ENCODE results near the gene CSN1S1. TPM values are rescaled to one million over a fixed set of nuclear protein-coding genes. Genes with fewer than 3 reads are reported as not detected.

CSN1S1 gene, protein sequence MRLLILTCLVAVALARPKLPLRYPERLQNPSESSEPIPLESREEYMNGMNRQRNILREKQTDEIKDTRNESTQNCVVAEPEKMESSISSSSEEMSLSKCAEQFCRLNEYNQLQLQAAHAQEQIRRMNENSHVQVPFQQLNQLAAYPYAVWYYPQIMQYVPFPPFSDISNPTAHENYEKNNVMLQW
- total RNA-seq (2022; extraction: Qiagen RNA extraction; ENCODE audit: low read depth), result not detected in 5 replicates

GRCh38 chr4:69930768-69931167 lies at the start of gene CSN1S1:
CSN1S1 (plus strand) TSS chr4:69931068; CDS start chr4:69932556, 1,488 bp downstream.

DNA sequence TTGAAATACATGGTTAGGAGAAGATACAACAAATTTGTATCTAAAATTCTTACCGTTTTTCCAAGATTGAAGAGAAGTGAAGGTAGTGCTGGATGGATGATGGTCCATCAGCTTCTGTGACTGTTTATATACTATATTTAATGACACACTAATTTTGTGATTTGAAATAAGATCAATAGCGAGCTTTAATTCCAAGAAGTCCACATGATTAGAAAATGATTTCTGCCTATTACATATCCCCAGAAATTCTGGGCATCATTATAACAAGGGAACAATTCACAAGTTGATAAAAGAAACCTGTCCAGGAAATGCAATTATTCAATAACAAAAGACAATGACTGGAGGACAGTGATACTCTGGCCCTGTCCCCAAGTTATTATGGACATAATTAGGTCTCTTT lies 34.8 kb downstream of the CSN1S1 start, which contains the start of gene CSN2:
TSS of gene CSN2 (minus strand) at position 101 of the 400 bp plus-strand sequence. CDS start 4,733 bp downstream, outside the sequence.

GRCh38 chr4:69995526-69996016 lies 64.7 kb downstream of the CSN1S1 start, which contains the start of gene STATH:
STATH (plus strand) TSS chr4:69995966; CDS start chr4:69998438, 2,472 bp downstream.

Other genes with a start within 250 kb of the CSN1S1 start
- gene SULT1B1, start 170.4 kb upstream of the CSN1S1 start, total RNA-seq (2022; extraction: Qiagen RNA extraction; ENCODE audit: low read depth), result 0.14 TPM in 1 of 5 replicates, not detected in the others
- gene SULT1E1, start 70.9 kb upstream of the CSN1S1 start, total RNA-seq (2022; extraction: Qiagen RNA extraction; ENCODE audit: low read depth), result not detected in 5 replicates
- gene CSN2, start 34.7 kb downstream of the CSN1S1 start, total RNA-seq (2022; extraction: Qiagen RNA extraction; ENCODE audit: low read depth), result not detected in 5 replicates
- gene STATH, start 64.9 kb downstream of the CSN1S1 start, total RNA-seq (2022; extraction: Qiagen RNA extraction; ENCODE audit: low read depth), result not detected in 5 replicates
- gene HTN3, start 97.4 kb downstream of the CSN1S1 start, total RNA-seq (2022; extraction: Qiagen RNA extraction; ENCODE audit: low read depth), result not detected in 5 replicates
- not detected in 5 replicates for gene HTN1, start 119.4 kb downstream of the CSN1S1 start, total RNA-seq (2022; extraction: Qiagen RNA extraction; ENCODE audit: low read depth)
- gene PRR27, start 223.2 kb downstream of the CSN1S1 start, total RNA-seq (2022; extraction: Qiagen RNA extraction; ENCODE audit: low read depth), result not detected in 5 replicates

Data from A549 treated with RU486 at 1 μM for 4 hours (cell line).